Renal cortical epithelial cell (primary cell): ENCODE results near the gene ADCYAP1. TPM values are rescaled to one million over a fixed set of nuclear protein-coding genes. Genes with fewer than 3 reads are reported as not detected.

Experiments used
- DNase-seq: peaks from one replicate; pipeline ENCODE4 v3.0.0-alpha.2; 2011; ENCODE audit warnings: low read depth
- total RNA-seq: library from RNA; depleted of rRNA; stranded (reverse); fragments of >200 nt; gene quantifications from 2 replicates; pipeline ENCODE4 v1.2.3, GENCODE V29; 2014

The ADCYAP1 gene
- total RNA-seq, 1 donor from 2014 or later: not detected

- DNase-seq: no peak
These were observed 5.6 kb downstream of the ADCYAP1 start for GRCh38 chr18:910247-910646.

- DNase-seq: no peak
These were observed 6.4 kb downstream of the ADCYAP1 start for GRCh38 chr18:911025-911424.

GRCh38 chr18:911486-911885 lies 6.8 kb downstream of the ADCYAP1 start:
- no peak for DNase-seq

- DNase-seq: no peak
These were observed 11.9 kb downstream of the ADCYAP1 start for GRCh38 chr18:916562-916961.

GRCh38 chr18:919078-919477 lies 14.4 kb downstream of the ADCYAP1 start:
- no peak for DNase-seq

GRCh38 chr18:923144-923866 lies 18.6 kb downstream of the ADCYAP1 start:
- no peak for DNase-seq

GRCh38 chr18:924987-925386 lies 20.3 kb downstream of the ADCYAP1 start:
- no peak for DNase-seq

GRCh38 chr18:926946-927345 lies 22.3 kb downstream of the ADCYAP1 start:
- no peak for DNase-seq

GRCh38 chr18:933082-933481 lies 28.4 kb downstream of the ADCYAP1 start:
- no peak for DNase-seq

GRCh38 chr18:934518-935133 lies 30.0 kb downstream of the ADCYAP1 start:
- no peak for DNase-seq

- DNase-seq: no peak
These were observed 32.3 kb downstream of the ADCYAP1 start for GRCh38 chr18:936941-937340.

GRCh38 chr18:939166-939565 lies 34.5 kb downstream of the ADCYAP1 start:
- DNase-seq: peak; percentile 54

- DNase-seq: no peak
These were observed 35.3 kb downstream of the ADCYAP1 start for GRCh38 chr18:939958-940357.

- DNase-seq: peak; percentile 52
These were observed 36.7 kb downstream of the ADCYAP1 start for GRCh38 chr18:941331-941730.

GRCh38 chr18:944440-944839 lies 39.8 kb downstream of the ADCYAP1 start:
- DNase-seq: peak; percentile 98

GRCh38 chr18:949724-950631 lies 45.3 kb downstream of the ADCYAP1 start:
- no peak for DNase-seq

GRCh38 chr18:950882-951495 lies 46.3 kb downstream of the ADCYAP1 start:
- peak; percentile 71 for DNase-seq

- DNase-seq: peak; percentile 81
These were observed 50.9 kb downstream of the ADCYAP1 start for GRCh38 chr18:955384-956066.

GRCh38 chr18:957829-958228 lies 53.2 kb downstream of the ADCYAP1 start:
- DNase-seq: no peak

GRCh38 chr18:959854-960253 lies 55.2 kb downstream of the ADCYAP1 start:
- no peak for DNase-seq
